Pancreas (tissue), 10 donors: ENCODE data around the gene ZDHHC13. TPM values are rescaled to one million over a fixed set of nuclear protein-coding genes. Genes with fewer than 3 reads are reported as not detected.

ENCODE experiments used
- ATAC-seq, 4 donors: fragments of 200-7000 bp; cut with Tn5 transposase; one replicate each; pipeline versions ENCODE4 v1.8.0 to v1.9.1; 2020; ENCODE audit warnings: mild to moderate bottlenecking in 4 of 4, moderate library complexity in 4 of 4
- DNase-seq, 6 donors: peaks; one replicate each; pipeline ENCODE4 v3.0.0-alpha.2; 2020
- FAIRE-seq: peaks from 2 replicates; lab custom pipeline; 2012; peaks lifted over from hg19 to GRCh38; lab: Jason Lieb, UNC
- H3K27ac ChIP-seq, 4 donors: fragments of 200-600 bp; sonication (generic); 1 replicate in 3 of 4; 2 replicates in 1 of 4; pipeline versions ENCODE4 v1.5.0 to v1.8.0; 2020
- H3K27me3 ChIP-seq, 4 donors: fragments of 200-600 bp; one replicate each; pipeline ENCODE4 v1.8.0; 2021
- H3K36me3 ChIP-seq, 3 donors: fragments of 200-600 bp; sonication (generic) in 1 of 3; one replicate each; pipeline versions ENCODE4 v1.5.0 to v1.8.0; 2020 to 2021
- H3K4me1 ChIP-seq, 3 donors: fragments of 200-600 bp; one replicate each; pipeline ENCODE4 v1.8.0; 2021
- H3K4me3 ChIP-seq, 4 donors: fragments of 200-600 bp; sonication (generic) in 2 of 4; one replicate each; pipeline versions ENCODE4 v1.5.0 to v1.8.0; 2020 to 2021
- H3K9me3 ChIP-seq, 4 donors: fragments of 200-600 bp; one replicate each; pipeline ENCODE4 v1.8.0; 2021
- WGBS, 2 donors: extraction: QIAGEN DNeasy Blood & Tissue Kit; methylation state at CpG; one replicate each; pipeline ENCODE4 v1.1.7; 2013; 5-methylcytosine and 5-hydroxymethylcytosine counted together
- intact Hi-C, 3 donors: fragments of 100-400 bp; cut with DNase I; formaldehyde crosslinking; loops; one replicate each; pipeline versions ENCODE4 v1.11.1 to v1.14.2; 2022
- polyA plus RNA-seq, 2 donors: library from polyadenylated mRNA; stranded (reverse); fragments of 200-250 nt; gene quantifications; one replicate each; pipeline ENCODE4 v1.2.3, GENCODE V29; 2013
- total RNA-seq, 6 donors: library from RNA; stranded (reverse); fragmentation: NEBNext Ultra II Directional in 4 of 6; extraction: Animal tissue kit (Norgen Biotek cat#: 25700) in 4 of 6; gene quantifications; one replicate each; pipeline versions ENCODE4 v1.2.1 to v1.2.4, GENCODE V29; 2021 to 2023
- TF ChIP-seq, protein P1 (sequence below), 4 donors: fragments of 200-600 bp; sonication (generic) in 3 of 4; IDR thresholded peaks; one replicate each; pipeline versions ENCODE4 v1.5.0 to v1.8.0; 2021; ENCODE audit warnings: antibody characterized with exemption in 4 of 4
- donor health status: healthy with polysubstance abuse.
- donor health status: DM: no; HTN: no; CAD: no; lungs with moderate emphysema.
- donor health status: DM: no; HTN: no; CAD: no.
- donor health status: control.
- donor health status: control.
- donor health status: Bipolar disorder and iron deficiency.
- donor health status: DM: yes; HTN: yes; CAD: no.
- donor health status: DM: no; HTN: no; CAD: no.
- donor health status: DM: no; HTN: no; CAD: no.
- donor health status: DM: yes; HTN: yes; CAD: no.

Gene ZDHHC13
- total and polyA plus RNA-seq, 8 donors = 4.5 to 11.5 (median 7.5) TPM

DNA sequence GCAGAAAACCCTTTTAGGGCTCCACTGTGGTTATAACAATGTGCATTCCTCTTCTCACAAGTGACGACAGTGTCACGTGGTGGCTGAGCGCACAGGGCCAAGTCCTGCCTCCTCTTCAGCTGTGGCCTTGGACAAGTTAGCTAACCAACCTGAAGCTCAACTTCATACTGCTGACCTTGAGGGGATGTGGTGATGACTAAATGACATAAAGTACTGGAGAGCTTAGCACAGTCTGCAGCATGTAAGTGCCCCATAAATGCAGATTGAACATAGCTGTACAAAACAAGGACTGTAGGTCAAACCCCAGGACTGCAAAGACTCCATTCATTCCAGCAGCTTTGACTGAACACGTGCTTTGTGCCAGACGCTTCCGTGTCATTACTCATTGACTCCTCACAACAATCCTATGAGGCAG is 36.4 kb upstream of the ZDHHC13 start:
- no peaks in the 10 kb centered on the region for H3K9me3 ChIP-seq
- no peaks in the 10 kb centered on the region for H3K27me3 ChIP-seq
- peak overlapping the region in 3 of 4 donors; percentile 62 to 73 (median 64) for H3K27ac ChIP-seq
- DNase-seq (peak; percentile 64 to 89 (median 88)), FAIRE-seq (no peak), ATAC-seq (peak; percentile 92 to 95 (median 92))
- intact Hi-C loops = no loop called here
- TF ChIP-seq, protein P1, sequence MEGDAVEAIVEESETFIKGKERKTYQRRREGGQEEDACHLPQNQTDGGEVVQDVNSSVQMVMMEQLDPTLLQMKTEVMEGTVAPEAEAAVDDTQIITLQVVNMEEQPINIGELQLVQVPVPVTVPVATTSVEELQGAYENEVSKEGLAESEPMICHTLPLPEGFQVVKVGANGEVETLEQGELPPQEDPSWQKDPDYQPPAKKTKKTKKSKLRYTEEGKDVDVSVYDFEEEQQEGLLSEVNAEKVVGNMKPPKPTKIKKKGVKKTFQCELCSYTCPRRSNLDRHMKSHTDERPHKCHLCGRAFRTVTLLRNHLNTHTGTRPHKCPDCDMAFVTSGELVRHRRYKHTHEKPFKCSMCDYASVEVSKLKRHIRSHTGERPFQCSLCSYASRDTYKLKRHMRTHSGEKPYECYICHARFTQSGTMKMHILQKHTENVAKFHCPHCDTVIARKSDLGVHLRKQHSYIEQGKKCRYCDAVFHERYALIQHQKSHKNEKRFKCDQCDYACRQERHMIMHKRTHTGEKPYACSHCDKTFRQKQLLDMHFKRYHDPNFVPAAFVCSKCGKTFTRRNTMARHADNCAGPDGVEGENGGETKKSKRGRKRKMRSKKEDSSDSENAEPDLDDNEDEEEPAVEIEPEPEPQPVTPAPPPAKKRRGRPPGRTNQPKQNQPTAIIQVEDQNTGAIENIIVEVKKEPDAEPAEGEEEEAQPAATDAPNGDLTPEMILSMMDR (IDR thresholded peaks at IDR 0.05) = no peak
- no peaks in the 10 kb centered on the region for H3K36me3 ChIP-seq
- H3K4me3 ChIP-seq = no peak overlapping the region
- WGBS, 2 donors = 16% methylated on average over 6 of the region's 6 CpGs
- H3K4me1 ChIP-seq = peaks cover 13 to 22% (median 14%) of the 10 kb centered on the region in 3 donors

DNA sequence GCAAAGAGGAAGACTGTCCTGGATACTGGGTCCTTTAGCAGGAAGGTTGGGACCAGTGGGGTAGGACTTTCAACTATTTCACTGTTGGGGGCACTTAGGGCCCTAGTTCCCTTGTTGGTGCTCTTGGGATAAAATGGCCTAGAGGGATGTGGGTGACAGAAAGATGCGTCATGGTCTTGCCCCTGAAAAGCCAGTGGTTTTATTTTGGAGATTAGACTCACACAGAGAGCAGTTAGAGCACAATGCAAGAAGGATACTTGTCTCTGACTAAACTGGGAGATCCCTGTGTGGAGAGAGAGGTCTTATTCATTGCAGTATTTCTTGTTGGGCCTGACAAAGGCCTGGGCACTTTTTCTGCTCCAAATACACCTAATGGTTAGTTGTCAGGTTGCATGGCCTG is 33.8 kb upstream of the ZDHHC13 start:
- DNase-seq = no peak
- Histone ChIP-seq H3K4me1 (peaks cover 13 to 15% (median 14%) of the 10 kb centered on the region in 3 donors), H3K4me3 (no peak overlapping the region), H3K27me3 (no peaks in the 10 kb centered on the region), H3K36me3 (no peaks in the 10 kb centered on the region), H3K27ac (no peak overlapping the region), H3K9me3 (no peaks in the 10 kb centered on the region)
- FAIRE-seq = no peak
- ATAC-seq = no peak
- TF ChIP-seq, protein P1 (IDR thresholded peaks at IDR 0.05) = no peak
- intact Hi-C loops = no loop called here
- WGBS, 2 donors = 94 to 100% methylated on average over 1 of the region's 1 CpG

GRCh38 chr11:19084661-19085315 is 32.2 kb upstream of the ZDHHC13 start:
- H3K36me3 ChIP-seq = no peaks in the 10 kb centered on the region
- TF ChIP-seq, protein P1 (IDR thresholded peaks at IDR 0.05) = no peak
- ATAC-seq (no peak), FAIRE-seq (no peak), DNase-seq (no peak)
- no peak overlapping the region for H3K27ac ChIP-seq
- no peaks in the 10 kb centered on the region for H3K9me3 ChIP-seq
- peaks cover 11 to 13% (median 13%) of the 10 kb centered on the region in 3 donors for H3K4me1 ChIP-seq
- H3K27me3 ChIP-seq = no peaks in the 10 kb centered on the region
- H3K4me3 ChIP-seq = no peak overlapping the region
- intact Hi-C loops = no loop called here
- 68 to 72% methylated on average over 5 of the region's 5 CpGs for WGBS, 2 donors

DNA sequence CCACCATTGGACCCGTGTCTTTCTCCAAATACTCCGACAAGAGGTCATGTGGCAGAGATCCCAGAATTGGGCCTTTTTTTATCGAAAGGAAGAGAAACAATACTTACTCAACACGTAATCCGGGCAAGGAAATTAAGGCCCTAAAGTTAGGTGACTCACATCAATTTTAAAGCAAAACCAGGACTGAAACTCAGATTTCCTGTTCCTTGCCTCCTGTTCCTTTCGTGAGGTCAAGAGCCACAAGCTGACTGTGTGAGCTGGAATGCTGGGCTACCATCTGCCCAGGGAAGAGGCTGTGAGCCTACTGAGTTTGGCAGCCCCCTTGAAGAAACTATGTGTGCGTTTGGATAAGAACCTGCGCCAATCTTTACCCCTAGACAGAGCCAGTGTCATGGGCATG is 29.3 kb upstream of the ZDHHC13 start:
- Histone ChIP-seq H3K27ac (no peak overlapping the region), H3K36me3 (no peaks in the 10 kb centered on the region), H3K4me3 (no peak overlapping the region), H3K27me3 (no peaks in the 10 kb centered on the region), H3K9me3 (no peaks in the 10 kb centered on the region), H3K4me1 (no peaks in the 10 kb centered on the region)
- no peak for DNase-seq
- FAIRE-seq = no peak
- 80 to 87% methylated on average over 8 of the region's 8 CpGs for WGBS, 2 donors
- TF ChIP-seq, protein P1 (IDR thresholded peaks at IDR 0.05) = no peak
- no peak for ATAC-seq
- intact Hi-C loops = no loop called here

GRCh38 chr11:19088791-19089190 is 28.2 kb upstream of the ZDHHC13 start:
- DNase-seq = no peak
- Histone ChIP-seq H3K36me3 (no peaks in the 10 kb centered on the region), H3K4me1 (no peaks in the 10 kb centered on the region), H3K27me3 (no peaks in the 10 kb centered on the region), H3K4me3 (no peak overlapping the region), H3K9me3 (no peaks in the 10 kb centered on the region), H3K27ac (no peak overlapping the region)
- TF ChIP-seq, protein P1 (IDR thresholded peaks at IDR 0.05) = no peak
- 58 to 64% methylated on average over 4 of the region's 4 CpGs for WGBS, 2 donors
- no peak for FAIRE-seq
- intact Hi-C loops = no loop called here
- ATAC-seq = no peak
